ENCODE measurements around the gene PDGFD.

Gene PDGFD

DNA sequence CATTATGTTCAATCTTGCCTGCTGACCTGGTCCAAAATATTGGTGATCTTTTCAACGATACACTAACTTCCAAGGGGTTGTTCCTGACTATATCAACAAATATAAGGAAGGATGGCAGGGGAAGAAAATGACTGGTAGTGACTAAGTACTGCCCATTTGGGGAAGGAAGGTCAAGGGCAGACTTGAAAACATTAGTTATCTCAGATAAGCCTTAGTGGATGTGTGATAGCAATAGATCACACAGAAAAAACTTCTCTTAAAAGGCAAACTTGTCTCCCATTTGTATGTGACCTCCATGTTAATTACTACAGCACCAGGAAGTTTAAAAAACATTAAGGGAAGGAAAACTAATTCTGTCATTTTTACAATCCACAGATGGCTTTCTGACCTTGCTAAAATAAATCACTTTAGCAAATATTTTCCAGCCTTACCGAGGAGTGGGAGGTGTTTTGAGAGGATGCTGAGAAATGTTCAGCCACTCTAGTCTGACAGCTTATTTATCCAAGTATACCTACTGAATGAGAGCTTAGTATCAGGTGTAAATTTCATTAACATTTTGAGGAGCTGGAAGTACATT lies 215.7 kb downstream of the PDGFD start:
- no peak for DNase-seq

DNA sequence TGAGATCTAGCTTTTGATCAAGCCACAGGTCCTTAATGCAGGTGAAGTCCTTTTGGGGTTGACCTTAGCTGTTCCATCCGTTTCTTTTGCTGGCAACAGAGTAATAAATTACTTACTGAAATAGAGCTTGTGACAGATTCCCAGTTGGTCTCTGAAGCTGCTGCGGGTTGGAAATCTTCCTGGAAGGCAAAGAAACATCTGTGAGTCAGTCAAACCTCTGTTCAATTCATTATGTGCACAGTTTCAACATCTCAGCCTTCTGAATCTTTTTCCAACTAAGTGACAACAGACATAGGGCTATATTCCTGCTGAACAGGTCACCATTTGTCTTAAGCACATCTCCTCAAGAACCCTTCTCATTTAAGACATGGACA lies 216.4 kb downstream of the PDGFD start:
- no peak for DNase-seq

- DNase-seq: no peak
Observed at GRCh38 chr11:103946793-103947545, 217.0 kb downstream of the PDGFD start.

GRCh38 chr11:103944251-103944940 lies 219.6 kb downstream of the PDGFD start:
- DNase-seq: no peak

DNA sequence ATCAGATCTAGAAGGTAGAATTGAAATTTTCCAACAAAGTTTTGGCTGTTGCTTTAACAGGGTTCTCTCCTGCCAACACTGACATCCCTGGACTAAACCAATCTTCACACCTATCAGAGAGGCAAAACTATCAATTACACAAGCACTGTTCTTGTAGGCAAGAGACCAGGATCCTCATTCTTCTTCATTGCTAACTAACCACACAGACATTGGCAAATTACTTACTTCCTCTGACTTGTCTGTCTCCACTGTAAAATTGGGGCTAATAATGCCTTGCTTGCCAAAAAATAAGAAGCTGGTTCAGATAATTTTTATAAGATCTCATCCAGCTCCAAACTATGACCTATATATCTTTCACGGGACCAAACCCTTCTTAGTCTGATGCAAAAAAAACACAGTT lies 221.3 kb downstream of the PDGFD start:
- no peak for DNase-seq

DNA sequence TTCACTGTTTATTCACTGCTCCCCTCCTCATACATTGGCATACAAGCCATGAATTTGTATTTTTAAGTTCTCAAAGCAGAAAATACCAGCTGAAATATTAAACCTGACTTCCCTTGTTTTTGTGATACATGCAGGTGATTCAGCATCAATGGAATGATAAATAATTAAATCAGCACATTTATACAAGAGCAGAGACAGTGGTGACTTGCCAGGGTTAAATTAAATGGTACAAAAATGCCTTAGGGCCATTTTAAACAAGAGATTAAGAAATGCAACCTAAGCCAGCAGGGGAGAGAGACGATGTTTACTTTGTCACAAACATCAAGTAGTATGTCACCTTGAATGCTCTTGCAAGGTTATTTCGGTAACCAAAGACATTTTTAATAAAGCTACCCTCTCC lies 223.4 kb downstream of the PDGFD start:
- DNase-seq: no peak

- DNase-seq: no peak
Observed at GRCh38 chr11:103939694-103940093, 224.3 kb downstream of the PDGFD start.

DNA sequence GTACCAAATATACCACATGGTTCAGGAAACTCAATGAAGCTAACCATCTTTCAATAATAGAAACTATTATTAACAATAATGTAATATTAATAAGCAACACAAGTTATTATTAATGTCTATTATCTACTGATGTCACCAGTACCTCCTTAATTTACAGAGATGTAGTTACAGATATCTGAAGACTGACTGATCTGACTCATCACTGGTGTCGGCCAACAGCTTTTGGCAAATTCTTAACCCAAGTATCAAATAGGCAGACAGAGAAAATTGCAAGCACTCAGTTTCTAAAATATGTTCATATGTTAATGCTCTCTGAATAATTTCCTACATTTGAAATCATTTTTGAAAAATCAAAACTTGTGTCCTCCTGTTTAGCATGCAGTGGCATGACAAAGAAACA lies 227.9 kb downstream of the PDGFD start:
- DNase-seq: no peak

GRCh38 chr11:103935219-103935618 lies 228.7 kb downstream of the PDGFD start:
- no peak for DNase-seq

GRCh38 chr11:103929170-103929903 lies 234.6 kb downstream of the PDGFD start:
- DNase-seq: no peak

GRCh38 chr11:103928802-103929161 lies 235.2 kb downstream of the PDGFD start:
- DNase-seq: no peak

DNA sequence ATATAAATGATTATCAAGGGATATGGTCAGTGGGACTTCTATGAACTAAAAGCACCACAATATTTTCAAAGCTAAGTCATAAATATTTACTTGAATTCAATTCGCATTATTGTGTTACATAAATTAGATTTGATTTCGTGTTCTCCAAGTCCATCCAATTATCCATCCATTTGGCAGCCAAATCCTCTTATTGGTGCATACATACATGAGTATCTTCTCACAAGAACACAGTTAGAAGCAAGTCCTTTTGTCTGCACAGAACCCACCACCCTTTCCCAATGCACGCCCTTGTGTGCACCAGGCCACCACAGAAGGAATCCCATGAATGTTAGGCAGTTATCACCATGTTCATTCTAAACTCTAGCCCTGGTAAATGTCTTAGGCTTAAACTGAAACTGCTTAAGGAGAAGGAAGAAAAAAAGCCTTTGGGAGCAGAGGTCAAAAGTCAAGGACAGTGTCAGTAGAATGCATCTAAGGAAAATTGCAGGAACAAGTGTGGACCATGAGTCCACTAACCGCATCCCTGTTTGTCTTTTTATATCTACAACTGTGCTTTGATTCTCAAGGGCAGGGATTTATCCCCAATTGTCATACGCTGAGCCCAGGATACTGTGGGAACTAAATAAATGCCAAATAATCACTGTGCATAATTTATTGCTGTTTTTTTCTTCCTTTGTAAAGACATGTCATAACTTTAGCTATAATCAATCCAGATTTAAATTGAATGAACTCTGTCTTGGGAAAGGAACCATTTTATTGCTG lies 235.7 kb downstream of the PDGFD start:
- no peak for DNase-seq

DNA sequence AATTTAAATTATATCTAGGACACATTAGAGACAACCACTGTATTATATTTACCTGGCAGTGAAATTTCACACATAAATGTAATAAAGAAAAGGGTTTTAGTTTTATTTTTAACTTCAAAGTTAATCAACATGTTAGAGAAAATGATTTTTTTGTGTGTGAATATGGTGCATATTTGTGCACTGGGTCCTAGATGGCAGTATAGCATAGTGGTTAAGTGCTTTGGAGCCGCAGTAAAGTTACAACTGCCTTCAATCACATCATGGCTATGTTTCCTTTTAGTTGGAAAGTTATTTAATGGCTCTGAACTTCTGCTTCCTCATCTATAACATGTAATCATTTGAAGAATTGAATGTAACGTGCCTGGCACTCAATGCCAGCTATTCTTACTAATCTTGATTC lies 236.4 kb downstream of the PDGFD start:
- DNase-seq: no peak

DNA sequence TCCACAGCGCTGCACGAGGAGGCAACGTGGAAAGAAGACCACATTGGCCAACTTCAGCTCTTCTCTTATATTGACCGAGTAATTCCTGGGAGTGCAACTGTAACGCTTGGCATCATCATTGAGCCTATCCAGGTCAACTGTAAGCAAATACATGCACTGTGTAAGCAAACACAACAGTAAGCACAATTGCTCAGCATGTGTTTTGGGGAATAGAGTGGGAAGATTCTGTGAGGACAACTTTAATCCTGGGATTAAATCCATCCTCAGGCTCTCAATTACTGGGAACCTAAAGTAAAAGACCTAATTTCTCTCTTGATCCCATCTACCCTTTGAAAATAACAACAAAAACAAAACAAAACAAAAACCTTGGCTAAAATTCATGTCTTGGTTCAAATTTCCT lies 237.0 kb downstream of the PDGFD start:
- no peak for DNase-seq

GRCh38 chr11:103924166-103925013 lies 239.6 kb downstream of the PDGFD start:
- no peak for DNase-seq

DNA sequence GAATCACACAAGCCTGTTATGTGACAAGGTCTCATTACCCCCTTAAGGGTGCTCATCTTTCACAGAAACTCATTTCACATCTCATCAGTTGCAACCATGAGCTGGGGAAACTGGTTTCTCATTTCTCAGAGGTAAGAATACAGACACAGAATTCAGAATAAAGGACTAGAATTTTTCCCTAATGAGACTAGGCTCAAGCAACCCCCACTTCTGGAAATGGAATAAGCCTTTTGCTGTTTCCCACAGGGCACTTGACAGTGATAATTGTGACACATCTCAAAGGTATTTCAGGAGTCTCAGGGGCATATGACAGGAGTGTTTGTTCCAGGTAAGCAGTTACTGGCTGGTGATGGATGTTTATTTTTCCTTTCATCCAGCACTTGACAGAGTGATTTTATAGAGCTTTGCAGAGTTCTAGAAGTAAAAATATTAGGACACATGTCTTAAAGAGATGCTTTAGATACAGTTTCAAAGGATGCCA lies 240.5 kb downstream of the PDGFD start:
- DNase-seq: no peak

- no peak for DNase-seq
Observed at GRCh38 chr11:103920933-103921332, 243.0 kb downstream of the PDGFD start.

- no peak for DNase-seq
Observed at GRCh38 chr11:103920449-103920848, 243.5 kb downstream of the PDGFD start.

GRCh38 chr11:103910721-103911120 lies 253.2 kb downstream of the PDGFD start:
- no peak for DNase-seq

GRCh38 chr11:103907548-103908455 lies 256.1 kb downstream of the PDGFD start:
- no peak for DNase-seq

GRCh38 chr11:103907136-103907535 lies 256.8 kb downstream of the PDGFD start:
- DNase-seq: no peak
